Measurements from ENCODE around the gene POC5. TPM values are rescaled to one million over a fixed set of nuclear protein-coding genes. Genes with fewer than 3 reads are reported as not detected.

The POC5 gene
- total RNA-seq, 1 experiment from 2014 or later, result 14.8 TPM

GRCh38 chr5:75668977-75669689 lies 48.1 kb downstream of the POC5 start:
- H3K4me3 ChIP-seq (replicated peaks in 1 of 2; ENCODE audit: low read depth in 1 of 2, low read length in 2 of 2), result no peak overlapping the region
- no TSS peak for BruUV-seq (replicated peaks)
- 0 out of 4 replicates have a peak, but pooled peaks cover 0 to 2% of the 10 kb centered on the region in 2 experiments for H3K36me3 ChIP-seq (ENCODE audit: control insufficient read depth in 1 of 2, insufficient read depth in 2 of 2, low read length in 2 of 2)
- no peaks in the 10 kb centered on the region for H3K79me2 ChIP-seq (ENCODE audit: insufficient read depth, low read length)
- TF ChIP-seq SP1 (IDR thresholded peaks at IDR 0.05; ENCODE audit: low read depth), result no peak
- TF ChIP-seq POLR2AphosphoS5 (IDR thresholded peaks at IDR 0.05; ENCODE audit: low read depth, low read length), result no peak
- CTCF ChIA-PET, result interaction anchor here (1.0 kb wide), 1 partner anchor 12 kb away, joined by 5 read pairs; no protein-coding TSS in a partner anchor
- H3K4me1 ChIP-seq (ENCODE audit: control insufficient read depth in 1 of 2, insufficient read depth in 2 of 2, low read length in 2 of 2), result no peaks in the 10 kb centered on the region
- H4K20me1 ChIP-seq (ENCODE audit: insufficient read depth), result no peaks in the 10 kb centered on the region
- no peak overlapping the region for H3K27ac ChIP-seq (ENCODE audit: low read depth, low read length)
- H3K4me2 ChIP-seq (ENCODE audit: low read length), result no peak overlapping the region
- ATAC-seq (no peak), DNase-seq (ENCODE audit: low read depth, low spot score) (no peak)
- no peaks in the 10 kb centered on the region for H3K9me3 ChIP-seq (ENCODE audit: control insufficient read depth in 1 of 2, insufficient read depth in 1 of 2, low read depth in 1 of 2, low read length in 2 of 2)
- POLR2A ChIA-PET, result no interaction called here
- RAD21 ChIA-PET (ENCODE audit: low non-redundant PET in 1 of 2, low total read pairs in 2 of 2, uncharacterized antibody in 2 of 2, unreplicated experiment in 2 of 2), result no interaction called here
- no peaks in the 10 kb centered on the region for H3K27me3 ChIP-seq (ENCODE audit: insufficient read depth, low read length)
- H3K9ac ChIP-seq (ENCODE audit: low read length), result no peak overlapping the region
- H2AFZ ChIP-seq (ENCODE audit: low read depth, low read length, poor library complexity, severe bottlenecking), result no peak overlapping the region
- no peaks in the 10 kb centered on the region for H3K9me2 ChIP-seq (ENCODE audit: insufficient read depth)
- intact Hi-C loops (cut with micrococcal nuclease), result no loop called here

GRCh38 chr5:75668445-75668844 lies 48.8 kb downstream of the POC5 start:
- Histone ChIP-seq H4K20me1 (ENCODE audit: insufficient read depth) (no peaks in the 10 kb centered on the region), H3K36me3 (ENCODE audit: control insufficient read depth in 1 of 2, insufficient read depth in 2 of 2, low read length in 2 of 2) (0 out of 4 replicates have a peak, but pooled peaks cover 0 to 2% of the 10 kb centered on the region in 2 experiments), H3K79me2 (ENCODE audit: insufficient read depth, low read length) (no peaks in the 10 kb centered on the region), H3K4me3 (replicated peaks in 1 of 2; ENCODE audit: low read depth in 1 of 2, low read length in 2 of 2) (no peak overlapping the region), H3K9ac (ENCODE audit: low read length) (no peak overlapping the region), H3K9me2 (ENCODE audit: insufficient read depth) (no peaks in the 10 kb centered on the region), H2AFZ (ENCODE audit: low read depth, low read length, poor library complexity, severe bottlenecking) (no peak overlapping the region), H3K9me3 (ENCODE audit: control insufficient read depth in 1 of 2, insufficient read depth in 1 of 2, low read depth in 1 of 2, low read length in 2 of 2) (no peaks in the 10 kb centered on the region), H3K4me2 (ENCODE audit: low read length) (no peak overlapping the region), H3K4me1 (ENCODE audit: control insufficient read depth in 1 of 2, insufficient read depth in 2 of 2, low read length in 2 of 2) (no peaks in the 10 kb centered on the region), H3K27ac (ENCODE audit: low read depth, low read length) (no peak overlapping the region), H3K27me3 (ENCODE audit: insufficient read depth, low read length) (no peaks in the 10 kb centered on the region)
- BruUV-seq (replicated peaks), result no TSS peak
- no peak for ATAC-seq
- DNase-seq (ENCODE audit: low read depth, low spot score), result no peak
- RAD21 ChIA-PET (ENCODE audit: low non-redundant PET in 1 of 2, low total read pairs in 2 of 2, uncharacterized antibody in 2 of 2, unreplicated experiment in 2 of 2), result no interaction called here
- intact Hi-C loops (cut with micrococcal nuclease), result no loop called here
- CTCF ChIA-PET, result interaction anchor here (1.0 kb wide), 1 partner anchor 13 kb away, joined by 5 read pairs; no protein-coding TSS in a partner anchor
- TF ChIP-seq ZBTB33 (IDR thresholded peaks at IDR 0.05; ENCODE audit: extremely low read depth, insufficient replicate concordance, low read length) (no peak), JUND (IDR thresholded peaks at IDR 0.05) (no peak), CEBPB (IDR thresholded peaks at IDR 0.05; ENCODE audit: low read depth) (no peak), YY1 (IDR thresholded peaks at IDR 0.05; ENCODE audit: extremely low read depth, insufficient replicate concordance, low read depth, low read length) (no peak), FOSL1 (IDR thresholded peaks at IDR 0.05; ENCODE audit: low read depth) (no peak), ZNF274 (IDR thresholded peaks at IDR 0.05; ENCODE audit: low read depth, low read length) (no peak)
- POLR2A ChIA-PET, result no interaction called here
